Suprapubic skin (tissue), 4 donors: ENCODE results near the gene KMT2C. TPM values are rescaled to one million over a fixed set of nuclear protein-coding genes. Genes with fewer than 3 reads are reported as not detected.
"Not testable (repeated sequence)": the region's sequence is repeated elsewhere in the genome, so short reads cannot be mapped to it uniquely, and the experiment has no call there.

Experiments used
- DNase-seq, 2 donors: peaks; one replicate each; pipeline ENCODE4 v3.0.0-alpha.2; 2019; ENCODE audit warnings: low spot score in 2 of 2
- H3K27ac ChIP-seq: fragments of 200-600 bp; sonication (generic); one replicate; pipeline ENCODE4 v1.5.1; 2019
- H3K27me3 ChIP-seq: fragments of 200-600 bp; sonication (generic); one replicate; pipeline ENCODE4 v1.5.1; 2019
- H3K36me3 ChIP-seq: fragments of 200-600 bp; sonication (generic); one replicate; pipeline ENCODE4 v1.5.1; 2019
- H3K4me1 ChIP-seq: fragments of 200-600 bp; sonication (generic); one replicate; pipeline ENCODE4 v1.5.1; 2019
- H3K4me3 ChIP-seq: fragments of 200-600 bp; sonication (generic); one replicate; pipeline ENCODE4 v1.5.1; 2019; ENCODE audit warnings: mild to moderate bottlenecking
- H3K9me3 ChIP-seq: fragments of 200-600 bp; sonication (generic); one replicate; pipeline ENCODE4 v1.5.1; 2019
- EP300 ChIP-seq: sonication (generic); formaldehyde crosslinking; IDR thresholded peaks from one replicate; pipeline ENCODE4 v1.6.1; 2017; ENCODE audit warnings: antibody characterized with exemption
- POLR2A ChIP-seq, 2 donors: fragments of 450-650 bp; IDR thresholded peaks; one replicate each; pipeline ENCODE4 v1.6.1; 2017; ENCODE audit warnings: antibody characterized with exemption in 2 of 2, mild to moderate bottlenecking in 2 of 2, moderate library complexity in 2 of 2
- POLR2AphosphoS5 ChIP-seq, 3 donors: sonication (generic); formaldehyde crosslinking; IDR thresholded peaks; one replicate each; pipeline ENCODE4 v1.6.1; 2017; ENCODE audit warnings: antibody characterized with exemption in 3 of 3
- WGBS: methylation state at CpG from one replicate; pipeline ENCODE4 v1.1.5; 2018; 5-methylcytosine and 5-hydroxymethylcytosine counted together
- total RNA-seq, 4 donors: library from RNA; depleted of rRNA; stranded (reverse); fragments of >200 nt; gene quantifications; one replicate each; pipeline ENCODE4 v1.1.0, GENCODE V29; 2016
- TF ChIP-seq, protein P1 (sequence below), 2 donors: fragments of 200-600 bp in 1 of 2; fragments of 450-650 bp in 1 of 2; sonication (generic) in 1 of 2; IDR thresholded peaks; one replicate each; pipeline ENCODE4 v1.5.1; 2016 to 2019; ENCODE audit warnings: antibody characterized with exemption in 2 of 2, mild to moderate bottlenecking in 1 of 2, moderate library complexity in 1 of 2

KMT2C gene
- total RNA-seq, 4 donors from 2014 or later = 61.2 to 144 (median 93.3) TPM

DNA sequence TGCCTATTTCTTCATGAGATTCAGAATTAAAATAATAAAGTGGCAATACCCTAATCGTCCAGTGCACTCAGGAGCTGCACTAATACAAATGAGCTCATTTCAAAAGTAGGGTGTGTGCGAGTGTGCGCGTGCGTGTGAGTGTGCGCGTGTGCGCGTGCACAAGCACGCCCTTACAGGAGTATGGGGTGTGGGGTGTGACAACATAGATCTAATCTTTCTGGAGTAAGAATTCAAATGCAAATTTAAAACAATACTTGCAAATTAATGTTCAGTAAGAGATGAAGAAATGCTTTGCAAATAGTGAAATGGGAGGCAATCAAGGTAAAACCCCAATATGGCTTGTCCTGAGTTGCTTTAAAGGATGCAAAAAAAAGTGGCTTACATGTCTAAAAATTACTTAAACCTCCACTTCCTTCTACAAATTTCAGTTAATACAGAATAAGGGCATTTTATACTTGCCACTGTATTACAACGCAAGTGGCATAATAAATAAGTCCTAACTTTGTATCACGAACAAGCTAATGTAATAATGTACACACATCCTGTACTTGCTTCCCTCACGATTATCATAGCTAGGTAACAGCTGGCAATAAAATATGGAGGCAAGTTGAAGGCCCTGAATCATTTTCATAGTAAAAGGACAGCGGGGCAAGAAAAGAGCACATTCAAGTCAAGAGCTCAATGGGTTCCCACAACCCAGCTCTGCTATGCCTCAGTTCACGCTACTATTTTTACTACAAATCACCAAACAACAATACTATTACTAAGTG, 1.9 kb downstream of the KMT2C start:
- not testable (repeated sequence) for H3K27me3 ChIP-seq, H3K9me3 ChIP-seq, H3K36me3 ChIP-seq
- TF ChIP-seq, protein P1, sequence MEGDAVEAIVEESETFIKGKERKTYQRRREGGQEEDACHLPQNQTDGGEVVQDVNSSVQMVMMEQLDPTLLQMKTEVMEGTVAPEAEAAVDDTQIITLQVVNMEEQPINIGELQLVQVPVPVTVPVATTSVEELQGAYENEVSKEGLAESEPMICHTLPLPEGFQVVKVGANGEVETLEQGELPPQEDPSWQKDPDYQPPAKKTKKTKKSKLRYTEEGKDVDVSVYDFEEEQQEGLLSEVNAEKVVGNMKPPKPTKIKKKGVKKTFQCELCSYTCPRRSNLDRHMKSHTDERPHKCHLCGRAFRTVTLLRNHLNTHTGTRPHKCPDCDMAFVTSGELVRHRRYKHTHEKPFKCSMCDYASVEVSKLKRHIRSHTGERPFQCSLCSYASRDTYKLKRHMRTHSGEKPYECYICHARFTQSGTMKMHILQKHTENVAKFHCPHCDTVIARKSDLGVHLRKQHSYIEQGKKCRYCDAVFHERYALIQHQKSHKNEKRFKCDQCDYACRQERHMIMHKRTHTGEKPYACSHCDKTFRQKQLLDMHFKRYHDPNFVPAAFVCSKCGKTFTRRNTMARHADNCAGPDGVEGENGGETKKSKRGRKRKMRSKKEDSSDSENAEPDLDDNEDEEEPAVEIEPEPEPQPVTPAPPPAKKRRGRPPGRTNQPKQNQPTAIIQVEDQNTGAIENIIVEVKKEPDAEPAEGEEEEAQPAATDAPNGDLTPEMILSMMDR (IDR thresholded peaks at IDR 0.05) = peak; percentile 23 to 42
- DNase-seq = peak in 1 of 2 donors; percentile 75
- Histone ChIP-seq H3K4me1 (peaks cover 48% of the 10 kb centered on the region), H3K27ac (peak overlapping the region; percentile 98), H3K4me3 (peak overlapping the region; percentile 95)
- 2% methylated on average over 15 of the region's 15 CpGs for WGBS

DNA sequence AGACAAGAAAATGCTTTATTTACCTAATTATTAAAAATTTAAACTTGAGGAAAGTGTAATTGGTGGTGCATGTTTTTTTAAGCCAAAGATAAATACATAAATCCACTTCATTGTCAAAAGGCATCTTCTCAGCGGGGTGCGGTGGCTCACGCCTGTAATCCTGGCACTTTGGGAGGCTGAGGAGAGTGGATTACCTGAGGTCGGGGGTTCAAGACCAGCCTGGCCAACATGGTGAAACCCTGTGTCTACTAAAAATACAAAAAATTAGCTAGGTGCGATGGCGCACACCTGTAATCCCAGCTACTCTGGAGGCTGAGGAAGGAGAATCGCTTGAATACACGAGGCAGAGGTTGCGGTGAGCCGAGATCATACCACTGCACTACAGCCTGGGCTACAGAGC, 3.1 kb downstream of the KMT2C start:
- H3K27me3 ChIP-seq, H3K9me3 ChIP-seq, H3K27ac ChIP-seq, DNase-seq, H3K36me3 ChIP-seq: not testable (repeated sequence)
- Histone ChIP-seq H3K4me1 (peaks cover 59% of the 10 kb centered on the region), H3K4me3 (peak overlapping the region; percentile 95)
- 86% methylated on average over 10 of the region's 10 CpGs for WGBS

DNA sequence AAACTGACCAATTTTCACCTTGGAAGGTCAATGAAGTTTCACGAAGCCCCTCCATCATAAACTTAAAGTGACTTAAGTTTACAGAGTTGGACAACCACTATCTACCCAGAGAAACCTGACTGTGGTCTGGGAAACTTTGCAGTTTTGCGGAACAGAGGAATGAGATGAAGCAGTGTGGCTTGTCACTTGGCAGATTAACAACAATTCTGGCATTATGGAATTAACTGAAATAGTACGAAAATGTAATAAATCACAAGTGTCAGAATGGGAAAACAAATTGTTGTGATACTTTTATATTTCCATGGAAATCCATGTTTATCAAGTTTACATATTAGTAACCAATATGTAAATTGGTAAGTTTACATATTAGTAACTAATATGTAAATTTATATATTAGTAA, 4.9 kb downstream of the KMT2C start:
- peaks cover 65% of the 10 kb centered on the region for H3K4me1 ChIP-seq
- 83% methylated on average over 3 of the region's 3 CpGs for WGBS
- no peaks in the 10 kb centered on the region for H3K9me3 ChIP-seq
- no peaks in the 10 kb centered on the region for H3K27me3 ChIP-seq
- TF ChIP-seq EP300 (no peak), POLR2AphosphoS5 (IDR thresholded peaks at IDR 0.05) (no peak), POLR2A (IDR thresholded peaks at IDR 0.05) (no peak)
- TF ChIP-seq, protein P1 (IDR thresholded peaks at IDR 0.05) = no peak
- H3K36me3 ChIP-seq = no peaks in the 10 kb centered on the region
- no peak overlapping the region for H3K4me3 ChIP-seq
- H3K27ac ChIP-seq = no peak overlapping the region
- DNase-seq = no peak

DNA sequence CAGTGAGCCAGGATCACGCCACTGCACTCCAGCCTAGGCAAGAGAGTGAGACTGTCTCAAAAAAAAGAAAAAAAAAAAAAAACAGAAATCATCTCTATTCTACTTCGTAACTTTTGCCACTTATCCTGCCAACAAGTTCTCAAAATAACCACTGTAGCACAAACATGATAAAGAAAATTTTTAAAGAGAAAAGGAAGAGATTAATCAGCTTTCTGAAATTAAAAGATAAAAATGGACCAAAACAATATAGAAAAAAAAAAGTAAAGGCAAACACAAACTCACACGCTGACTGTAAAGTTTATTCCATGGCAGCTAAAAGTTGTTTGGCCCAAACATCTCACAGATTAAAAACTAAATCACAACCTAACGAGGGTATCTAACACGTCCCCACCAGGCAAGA, 5.7 kb downstream of the KMT2C start:
- H3K4me3 ChIP-seq, H3K27ac ChIP-seq, DNase-seq, H3K9me3 ChIP-seq, H3K27me3 ChIP-seq, H3K36me3 ChIP-seq: not testable (repeated sequence)
- 76% methylated on average over 5 of the region's 5 CpGs for WGBS
- peaks cover 65% of the 10 kb centered on the region for H3K4me1 ChIP-seq

DNA sequence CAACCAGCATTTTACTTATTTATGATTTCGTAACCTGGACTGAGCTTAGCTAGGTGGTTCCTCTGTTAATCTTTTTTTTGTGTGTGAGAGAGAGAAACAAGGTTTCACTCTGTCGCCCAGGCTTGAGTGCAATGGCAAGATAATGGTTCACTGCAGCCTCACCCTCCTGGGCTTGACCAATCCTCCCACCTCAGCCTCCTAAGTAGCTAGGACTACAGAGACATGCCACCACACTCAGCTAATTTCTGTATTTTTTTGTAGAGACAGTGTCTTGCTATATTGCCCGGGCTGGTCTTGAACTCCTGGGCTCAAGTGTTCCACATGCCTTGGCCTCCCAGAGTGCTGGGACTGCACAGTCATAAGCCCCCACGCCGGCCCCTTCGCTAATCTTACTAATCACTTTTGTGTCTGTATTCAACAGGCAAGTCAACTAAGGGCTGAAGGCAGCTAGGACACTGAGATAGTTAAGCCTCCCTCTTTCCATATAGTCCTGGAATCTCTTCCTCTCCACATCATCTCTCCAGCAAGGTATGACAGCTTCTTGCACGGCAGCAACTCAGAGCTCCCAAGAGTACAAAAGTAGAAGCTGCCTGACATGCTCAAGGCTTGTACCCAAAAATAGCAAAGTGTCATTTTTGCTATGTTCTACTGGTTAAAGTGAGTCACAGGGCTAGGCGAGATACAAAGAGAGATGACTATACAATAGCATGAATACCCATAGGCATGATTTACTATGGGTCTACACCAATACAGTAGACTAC, 11.3 kb downstream of the KMT2C start:
- no peaks in the 10 kb centered on the region for H3K36me3 ChIP-seq
- 86% methylated on average over 8 of the region's 8 CpGs for WGBS
- H3K4me3 ChIP-seq = no peak overlapping the region
- TF ChIP-seq POLR2A (IDR thresholded peaks at IDR 0.05) = no peak
- no peak for TF ChIP-seq POLR2AphosphoS5 (IDR thresholded peaks at IDR 0.05)
- TF ChIP-seq, protein P1 (IDR thresholded peaks at IDR 0.05) = no peak
- no peak for TF ChIP-seq EP300
- peaks cover 7% of the 10 kb centered on the region for H3K9me3 ChIP-seq
- DNase-seq = no peak
- H3K27me3 ChIP-seq = no peaks in the 10 kb centered on the region
- peaks cover 40% of the 10 kb centered on the region for H3K4me1 ChIP-seq
- H3K27ac ChIP-seq = no peak overlapping the region

DNA sequence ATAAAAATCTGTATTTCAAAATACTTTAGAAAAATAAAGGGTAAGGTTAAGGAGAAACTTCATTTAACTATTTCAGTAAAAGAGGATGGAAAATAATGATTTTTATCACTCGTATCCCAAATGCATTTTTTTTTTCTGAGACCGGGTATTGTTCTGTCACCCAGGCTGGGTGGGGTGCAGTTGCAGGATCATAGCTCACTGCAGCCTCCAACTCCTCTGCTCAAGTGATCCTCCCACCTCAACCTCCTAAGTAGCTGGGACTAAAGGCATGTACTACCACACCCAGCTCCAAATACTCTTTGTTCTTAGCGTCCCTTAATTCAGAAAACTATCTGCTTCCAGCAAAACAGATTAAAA, 11.8 kb downstream of the KMT2C start:
- no peak overlapping the region for H3K4me3 ChIP-seq
- peaks cover 7% of the 10 kb centered on the region for H3K9me3 ChIP-seq
- peaks cover 35% of the 10 kb centered on the region for H3K4me1 ChIP-seq
- 74% methylated on average over 3 of the region's 3 CpGs for WGBS
- no peak for DNase-seq
- no peak overlapping the region for H3K27ac ChIP-seq
- TF ChIP-seq POLR2AphosphoS5 (IDR thresholded peaks at IDR 0.05) (no peak), EP300 (no peak), POLR2A (IDR thresholded peaks at IDR 0.05) (no peak)
- TF ChIP-seq, protein P1 (IDR thresholded peaks at IDR 0.05) = no peak
- H3K27me3 ChIP-seq = no peaks in the 10 kb centered on the region
- no peaks in the 10 kb centered on the region for H3K36me3 ChIP-seq

DNA sequence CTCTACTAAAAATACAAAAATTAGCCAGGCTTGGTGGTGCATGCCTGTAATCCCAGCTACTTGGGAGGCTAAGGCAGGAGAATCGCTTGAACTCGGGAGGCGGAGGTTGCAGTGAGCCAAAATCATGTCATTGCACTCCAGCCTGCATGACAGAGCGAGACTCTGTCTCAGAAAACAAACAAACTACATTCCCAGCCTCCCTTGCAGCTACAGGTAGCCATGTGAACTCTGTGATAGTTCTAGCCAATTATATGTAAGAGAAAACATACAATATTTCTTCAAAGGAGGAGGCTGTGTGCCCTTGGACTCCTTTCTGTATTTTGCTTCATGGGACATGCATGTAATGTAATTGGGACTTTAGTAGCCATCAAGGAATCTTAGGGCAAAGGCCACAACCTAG, 12.6 kb downstream of the KMT2C start:
- H3K4me1 ChIP-seq = peaks cover 27% of the 10 kb centered on the region
- WGBS = 98% methylated on average over 4 of the region's 4 CpGs
- not testable (repeated sequence) for H3K36me3 ChIP-seq, H3K9me3 ChIP-seq, H3K4me3 ChIP-seq, H3K27ac ChIP-seq, DNase-seq, H3K27me3 ChIP-seq

DNA sequence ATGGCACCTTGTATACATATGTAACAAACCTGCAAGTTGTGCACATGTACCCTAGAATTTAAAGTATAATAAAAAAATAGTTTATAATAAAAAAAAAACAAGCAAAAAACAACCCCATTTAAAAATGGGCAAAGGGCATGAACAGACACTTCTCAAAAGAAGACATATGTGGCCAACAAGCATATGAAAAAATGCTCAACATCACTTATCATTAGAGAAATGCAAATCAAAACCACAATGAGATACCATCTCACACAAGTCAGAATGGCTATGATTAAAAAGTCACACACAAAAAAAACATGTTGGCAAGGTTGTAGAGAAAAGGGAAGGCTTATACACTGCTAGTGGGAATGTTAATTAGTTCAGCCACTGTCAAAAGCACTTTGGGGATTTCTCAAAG, 14.9 kb downstream of the KMT2C start:
- H3K9me3 ChIP-seq, H3K27me3 ChIP-seq, DNase-seq, H3K27ac ChIP-seq, H3K4me3 ChIP-seq, H3K36me3 ChIP-seq: not testable (repeated sequence)
- H3K4me1 ChIP-seq = peaks cover 12% of the 10 kb centered on the region
